Muscle layer of duodenum (tissue), 2 donors: ENCODE measurements around the gene SFRP5.

Experiments used
- H3K27ac ChIP-seq: one replicate; pipeline ENCODE4 v1.7.0; 2013; ENCODE audit warnings: mild to moderate bottlenecking, low read length
- H3K27me3 ChIP-seq: one replicate; pipeline ENCODE4 v1.7.0; 2013; ENCODE audit warnings: low read depth, mild to moderate bottlenecking, control low read depth, low read length
- H3K36me3 ChIP-seq, 2 donors: one replicate each; pipeline ENCODE4 v1.7.0; 2013; ENCODE audit warnings: low read length in 2 of 2, control low read depth in 1 of 2, mild to moderate bottlenecking in 1 of 2; ENCODE audit not compliant: insufficient read depth in 2 of 2, control insufficient read depth in 1 of 2
- H3K4me1 ChIP-seq, 2 donors: one replicate each; pipeline ENCODE4 v1.7.0; 2013; ENCODE audit warnings: low read length in 2 of 2, mild to moderate bottlenecking in 2 of 2, control low read depth in 1 of 2, moderate library complexity in 1 of 2; ENCODE audit not compliant: insufficient read depth in 2 of 2, control insufficient read depth in 1 of 2
- H3K4me3 ChIP-seq, 2 donors: one replicate each; pipeline ENCODE4 v1.7.0; 2013; ENCODE audit warnings: low read length in 2 of 2, low read depth in 1 of 2, mild to moderate bottlenecking in 1 of 2
- H3K9me3 ChIP-seq, 2 donors: one replicate each; pipeline ENCODE4 v1.7.0; 2013; ENCODE audit warnings: low read length in 2 of 2, control low read depth in 1 of 2, mild to moderate bottlenecking in 1 of 2; ENCODE audit not compliant: control insufficient read depth in 1 of 2
- donor health status: healthy.

The SFRP5 gene

DNA sequence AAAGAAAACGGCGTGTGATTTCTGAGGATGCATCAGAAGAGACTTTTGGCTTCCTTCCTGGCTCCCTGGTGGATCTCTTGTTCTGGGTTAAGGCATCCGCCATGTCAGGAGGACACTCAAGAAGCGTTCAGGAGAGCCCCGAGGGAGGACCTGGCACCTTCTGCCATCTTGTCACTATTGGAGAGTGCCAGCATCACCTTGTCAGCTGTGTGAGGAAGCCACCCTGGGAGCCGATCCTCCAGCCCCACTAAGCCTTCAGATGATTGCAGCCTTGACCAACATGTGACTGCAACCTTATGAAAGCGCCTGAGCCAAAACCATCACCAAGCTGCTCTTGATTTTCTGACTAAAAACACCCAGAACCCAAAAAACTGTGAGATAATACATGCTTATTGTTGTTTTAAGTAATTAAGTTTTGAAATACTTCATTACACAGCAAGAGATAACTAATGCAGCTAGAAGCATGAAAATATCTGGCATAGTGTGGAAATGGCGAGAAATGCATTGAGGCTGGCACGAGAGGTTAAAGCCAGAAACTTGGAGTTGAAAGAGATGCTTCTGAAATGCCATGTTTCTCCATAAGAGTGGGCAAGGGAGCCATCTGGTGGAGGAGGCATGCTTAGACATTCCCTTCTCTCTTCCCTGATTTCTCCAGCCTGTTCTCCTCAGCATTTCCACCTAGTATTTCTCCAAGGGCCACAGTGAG is 40.3 kb downstream of the SFRP5 start:
- H3K4me1 ChIP-seq = peaks cover 0 to 16% of the 10 kb centered on the region in 2 donors
- no peak overlapping the region for H3K4me3 ChIP-seq
- H3K9me3 ChIP-seq = no peaks in the 10 kb centered on the region
- no peak overlapping the region for H3K27ac ChIP-seq
- no peaks in the 10 kb centered on the region for H3K36me3 ChIP-seq
- no peaks in the 10 kb centered on the region for H3K27me3 ChIP-seq

DNA sequence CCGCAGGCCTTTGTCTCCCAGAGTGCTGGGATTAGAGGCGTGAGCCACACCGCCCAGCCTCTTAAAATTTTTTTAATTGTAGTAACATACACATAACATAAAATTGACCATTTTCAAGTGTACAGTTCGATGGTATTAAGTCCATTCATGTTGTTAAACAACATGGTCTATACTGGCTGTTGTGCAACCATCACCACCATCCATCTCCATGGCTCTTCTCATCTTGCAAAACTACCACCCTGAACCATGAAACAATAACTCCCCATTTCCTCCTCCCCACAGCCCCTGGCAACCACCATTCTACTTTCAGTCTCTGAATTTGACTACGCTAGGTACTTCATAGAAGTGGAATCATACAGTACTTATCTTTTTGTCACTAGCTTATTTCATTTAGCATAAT is 42.8 kb downstream of the SFRP5 start:
- peaks cover 0 to 18% of the 10 kb centered on the region in 2 donors for H3K4me1 ChIP-seq
- no peak overlapping the region for H3K27ac ChIP-seq
- H3K9me3 ChIP-seq = no peaks in the 10 kb centered on the region
- H3K36me3 ChIP-seq = no peaks in the 10 kb centered on the region
- H3K27me3 ChIP-seq = no peaks in the 10 kb centered on the region
- H3K4me3 ChIP-seq = no peak overlapping the region

DNA sequence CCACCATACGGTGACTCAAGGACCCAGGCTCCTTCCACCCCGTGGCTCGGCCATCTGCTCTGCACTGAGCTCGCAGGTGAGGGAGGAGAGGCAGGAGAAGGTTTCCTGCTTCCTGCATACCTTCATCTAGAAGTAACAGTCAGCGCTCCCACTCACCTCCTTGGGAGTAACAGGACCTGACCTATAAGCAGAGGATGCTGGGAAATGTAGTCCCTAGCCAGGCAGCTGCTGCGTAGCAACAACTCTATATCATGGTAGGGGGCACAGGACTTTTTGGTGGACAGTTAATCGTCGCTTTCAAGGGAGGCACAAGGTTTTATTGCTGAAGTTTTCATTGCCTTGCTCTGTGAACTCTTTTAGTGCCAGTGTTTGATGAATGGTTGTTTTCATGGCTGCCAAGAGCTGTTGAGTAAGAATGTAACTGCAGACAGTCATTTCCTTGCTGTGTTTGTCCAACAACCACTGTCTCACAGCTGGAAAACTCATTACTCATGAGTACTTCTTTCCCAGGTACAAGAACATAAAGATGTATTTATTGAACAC is 45.1 kb downstream of the SFRP5 start:
- H3K4me1 ChIP-seq = peaks cover 0 to 13% of the 10 kb centered on the region in 2 donors
- H3K36me3 ChIP-seq = no peaks in the 10 kb centered on the region
- H3K27me3 ChIP-seq = no peaks in the 10 kb centered on the region
- H3K9me3 ChIP-seq = no peaks in the 10 kb centered on the region
- H3K27ac ChIP-seq = no peak overlapping the region
- H3K4me3 ChIP-seq = peak overlapping the region in 1 of 2 donors; percentile 19

DNA sequence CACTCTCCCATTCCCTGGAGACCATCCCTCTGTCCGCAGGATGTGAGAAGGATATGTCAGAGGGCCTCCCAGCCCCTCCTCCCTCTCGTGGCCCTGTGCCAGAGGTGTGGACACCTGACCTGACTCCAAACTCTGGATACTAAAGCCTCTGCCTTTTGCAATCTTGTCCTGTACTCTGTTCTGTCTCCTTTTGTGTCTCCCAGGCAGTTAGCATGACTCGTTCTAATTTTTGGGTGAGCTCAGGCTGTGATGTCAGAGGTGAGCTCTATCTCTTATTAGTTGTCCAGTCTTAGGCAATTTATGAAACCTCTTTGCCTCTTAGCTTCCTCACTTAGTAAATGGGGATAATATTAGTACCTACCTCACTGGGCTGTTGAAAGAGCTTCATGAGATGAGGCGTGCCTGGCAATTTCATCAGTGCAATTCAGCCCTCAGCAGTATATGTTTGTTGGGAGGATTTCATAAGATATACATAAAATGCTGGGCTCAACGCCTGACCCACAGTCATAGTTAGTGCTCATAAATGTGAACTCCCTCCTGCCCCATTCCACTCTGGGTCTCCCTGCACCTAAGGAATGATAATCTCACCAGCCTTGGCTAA is 47.4 kb downstream of the SFRP5 start:
- Histone ChIP-seq H3K9me3 (no peaks in the 10 kb centered on the region), H3K27ac (no peak overlapping the region), H3K36me3 (no peaks in the 10 kb centered on the region), H3K4me1 (peaks cover 3 to 9% of the 10 kb centered on the region in 2 donors), H3K4me3 (no peak overlapping the region), H3K27me3 (no peaks in the 10 kb centered on the region)

DNA sequence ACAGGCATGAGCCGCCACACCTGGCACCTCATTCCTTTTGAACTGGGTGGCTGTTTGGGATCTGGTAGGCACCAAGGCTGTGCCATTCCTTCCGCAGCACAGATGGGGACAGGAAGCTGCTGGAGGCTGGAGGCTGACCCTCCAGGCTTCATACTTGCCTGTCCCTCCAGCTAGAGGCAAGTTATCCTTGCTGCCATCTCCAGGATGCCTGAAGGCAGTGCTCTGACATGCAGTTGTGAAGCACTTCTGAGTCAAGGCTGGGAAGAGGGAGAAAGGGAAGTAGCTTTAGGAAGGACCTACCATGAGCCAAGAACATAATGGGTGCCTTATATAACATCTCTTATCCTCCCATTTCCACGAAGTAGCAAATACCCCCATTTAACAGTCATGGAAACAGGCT is 48.8 kb downstream of the SFRP5 start:
- Histone ChIP-seq H3K27ac (no peak overlapping the region), H3K27me3 (no peaks in the 10 kb centered on the region), H3K9me3 (no peaks in the 10 kb centered on the region), H3K36me3 (no peaks in the 10 kb centered on the region), H3K4me1 (peaks cover 14 to 24% of the 10 kb centered on the region in 2 donors), H3K4me3 (no peak overlapping the region)

DNA sequence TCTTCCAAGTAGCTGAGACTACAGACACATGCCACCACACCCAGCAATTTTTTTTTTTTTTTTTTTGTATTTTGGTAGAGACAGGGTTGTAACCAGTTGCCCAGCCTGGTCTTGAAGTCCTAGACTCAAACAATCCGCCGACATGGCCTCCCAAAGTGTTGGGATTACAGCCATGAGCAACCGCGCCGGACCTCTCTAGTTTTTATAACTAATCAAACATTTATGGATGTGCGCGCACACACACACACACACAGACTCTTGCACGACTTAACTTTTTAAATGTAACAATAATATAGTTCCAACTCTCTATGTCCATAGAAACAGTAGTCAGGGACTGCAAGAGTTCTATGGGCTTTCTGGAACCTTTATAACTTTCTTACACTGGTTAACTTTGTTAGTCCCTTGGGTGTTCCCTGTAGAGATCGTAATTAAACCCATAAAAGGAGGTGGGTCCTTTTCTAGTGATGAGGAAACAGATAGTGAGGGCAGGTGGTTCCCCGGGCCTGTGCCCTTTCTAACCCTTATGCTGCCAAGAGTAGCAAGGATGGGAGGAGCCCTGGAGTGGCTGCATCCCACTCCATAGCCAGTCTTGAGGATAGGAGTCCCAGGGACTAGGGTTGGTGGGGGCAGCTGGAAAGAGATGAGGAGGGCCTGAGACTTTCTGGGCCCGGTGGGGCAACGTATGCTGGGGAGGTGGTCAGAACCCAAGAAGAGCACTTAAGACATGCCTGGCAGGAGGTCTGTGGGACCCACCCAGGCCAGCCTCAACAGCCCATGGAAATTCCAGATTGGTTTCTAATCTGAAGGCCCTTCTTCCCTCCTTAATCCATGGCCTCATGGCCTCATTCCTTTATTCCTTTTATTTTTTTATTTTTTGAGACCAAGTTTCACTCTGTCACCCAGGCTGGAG is 49.7 kb downstream of the SFRP5 start:
- Histone ChIP-seq H3K4me3 (no peak overlapping the region), H3K27ac (no peak overlapping the region), H3K4me1 (peaks cover 14 to 33% of the 10 kb centered on the region in 2 donors), H3K9me3 (no peaks in the 10 kb centered on the region), H3K36me3 (peaks cover 0 to 4% of the 10 kb centered on the region in 2 donors), H3K27me3 (no peaks in the 10 kb centered on the region)

DNA sequence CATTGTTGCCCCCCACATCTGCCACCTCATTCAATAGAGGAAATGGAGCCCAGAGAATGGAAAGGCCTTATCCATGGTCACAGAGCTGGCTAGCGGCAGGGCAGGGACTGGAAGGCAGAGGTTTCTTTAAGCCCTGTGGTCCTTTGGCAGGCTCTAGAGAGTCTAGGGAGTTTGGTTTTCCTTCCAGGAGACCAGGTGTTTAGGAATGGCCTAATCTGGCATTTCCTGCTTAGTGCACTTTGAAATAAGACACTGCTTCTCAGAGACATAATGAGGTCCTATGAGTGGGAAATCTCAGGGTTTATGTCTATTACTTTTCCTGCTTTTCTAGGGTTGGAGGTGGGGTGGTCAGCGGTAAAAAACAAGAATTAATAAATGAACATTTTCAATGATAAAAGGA is 52.2 kb downstream of the SFRP5 start:
- H3K36me3 ChIP-seq = peaks cover 0 to 4% of the 10 kb centered on the region in 2 donors

DNA sequence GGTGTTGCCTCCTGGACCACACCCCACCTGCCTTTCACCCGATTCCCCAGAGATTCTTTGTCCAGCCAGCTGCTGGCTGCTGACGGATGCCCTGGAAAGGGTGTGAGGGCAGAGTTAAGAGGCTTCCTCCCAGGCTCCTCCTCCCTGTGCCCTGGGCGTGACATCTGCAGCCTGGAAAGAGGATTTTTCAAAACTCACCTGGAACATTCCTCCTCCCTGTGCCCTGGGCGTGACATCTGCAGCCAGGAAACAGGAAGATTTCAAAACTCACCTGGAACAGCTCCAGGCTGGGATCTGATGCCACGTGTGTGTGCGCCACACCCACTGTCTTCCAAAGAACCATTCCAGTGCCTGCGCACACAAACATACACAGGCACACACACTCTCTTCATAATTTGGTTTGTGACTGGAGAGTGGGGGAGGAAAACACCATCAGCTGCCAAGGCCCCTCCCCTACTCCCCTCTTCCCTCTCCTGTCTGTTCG is 53.1 kb downstream of the SFRP5 start:
- no peak overlapping the region for H3K4me3 ChIP-seq
- peaks cover 21 to 46% of the 10 kb centered on the region in 2 donors for H3K4me1 ChIP-seq
- peak overlapping the region; percentile 67 for H3K27ac ChIP-seq
- no peaks in the 10 kb centered on the region for H3K27me3 ChIP-seq
- H3K9me3 ChIP-seq = no peaks in the 10 kb centered on the region
- H3K36me3 ChIP-seq = peaks cover 2 to 4% of the 10 kb centered on the region in 2 donors

More for the DNA sequence above, 52.2 kb downstream of the SFRP5 start:
- H3K27ac ChIP-seq = peak overlapping the region; percentile 51
- peaks cover 21 to 46% of the 10 kb centered on the region in 2 donors for H3K4me1 ChIP-seq
- no peaks in the 10 kb centered on the region for H3K27me3 ChIP-seq
- H3K4me3 ChIP-seq = no peak overlapping the region
- H3K9me3 ChIP-seq = no peaks in the 10 kb centered on the region

DNA sequence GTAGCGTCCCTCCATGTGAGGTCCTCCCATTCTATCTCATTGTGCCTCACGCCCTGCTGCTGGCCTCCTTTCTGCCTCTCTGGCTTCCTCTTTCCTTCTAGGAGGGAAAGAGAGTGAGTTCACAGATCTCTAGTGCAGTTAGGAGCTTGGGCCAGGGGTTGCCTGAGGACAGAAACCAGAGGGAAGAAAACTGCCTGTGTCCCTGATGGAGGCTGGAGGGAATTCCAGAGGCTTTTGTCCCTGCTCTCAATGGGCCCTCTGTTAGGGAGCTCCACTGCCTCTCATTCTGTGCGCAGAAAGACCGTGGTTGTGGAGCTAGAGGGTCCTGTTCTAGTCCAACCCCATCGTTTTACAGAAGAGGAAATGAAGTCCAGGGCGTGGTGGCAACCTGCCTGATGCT is 53.6 kb downstream of the SFRP5 start:
- peaks cover 2 to 4% of the 10 kb centered on the region in 2 donors for H3K36me3 ChIP-seq
- no peaks in the 10 kb centered on the region for H3K27me3 ChIP-seq
- H3K4me3 ChIP-seq = no peak overlapping the region
- no peaks in the 10 kb centered on the region for H3K9me3 ChIP-seq
- peaks cover 21 to 46% of the 10 kb centered on the region in 2 donors for H3K4me1 ChIP-seq
- H3K27ac ChIP-seq = peak overlapping the region; percentile 67

DNA sequence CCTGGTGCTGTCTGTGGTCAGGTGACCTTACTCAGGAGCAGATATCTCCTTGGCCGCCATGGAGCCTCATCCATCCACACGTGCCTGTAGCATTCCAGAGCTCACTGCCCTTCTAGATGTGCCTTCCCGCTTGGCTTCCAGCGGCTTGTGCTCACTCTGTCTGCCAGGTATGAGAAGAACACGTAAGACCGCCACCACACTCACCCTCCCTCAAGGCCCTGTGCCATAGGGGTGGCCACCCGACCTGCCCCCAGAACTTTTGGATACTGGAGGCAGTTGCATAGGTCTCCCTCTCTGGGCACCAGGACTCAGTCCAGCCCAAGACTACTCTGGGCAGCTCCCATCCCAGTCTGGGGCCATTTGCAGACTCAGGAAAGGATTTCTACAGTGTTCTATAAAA is 54.2 kb downstream of the SFRP5 start:
- Histone ChIP-seq H3K4me3 (no peak overlapping the region), H3K27ac (peak overlapping the region; percentile 2), H3K4me1 (peaks cover 21 to 46% of the 10 kb centered on the region in 2 donors), H3K9me3 (no peaks in the 10 kb centered on the region), H3K27me3 (no peaks in the 10 kb centered on the region), H3K36me3 (peaks cover 2 to 4% of the 10 kb centered on the region in 2 donors)
